Kidney epithelial cell (primary cell): ENCODE data around the gene ITPKB. TPM values are rescaled to one million over a fixed set of nuclear protein-coding genes. Genes with fewer than 3 reads are reported as not detected.
A peak's percentile ranks its signal among the peaks of the same experiment; 100 is the strongest.

Experiments
- DNase-seq: peaks from one replicate; pipeline ENCODE4 v3.0.0-alpha.2; 2010; ENCODE audit warnings: low read depth
- H3K27me3 ChIP-seq: 2 replicates; pipeline ENCODE4 v1.6.0; 2011; ENCODE audit warnings: low read length; ENCODE audit not compliant: control insufficient read depth, insufficient read depth
- H3K36me3 ChIP-seq: 2 replicates; pipeline ENCODE4 v1.5.1; 2011; ENCODE audit warnings: low read length; ENCODE audit not compliant: control insufficient read depth, insufficient read depth
- H3K4me3 ChIP-seq: 2 replicates; pipeline ENCODE4 v1.5.1; 2011; ENCODE audit warnings: low read depth, mild to moderate bottlenecking, control low read depth, low read length
- CTCF ChIP-seq: IDR thresholded peaks from 2 replicates; pipeline ENCODE4 v1.5.1; 2011; ENCODE audit warnings: mild to moderate bottlenecking, moderate library complexity, low read length, control low read depth, inconsistent platforms; ENCODE audit not compliant: insufficient read depth, poor library complexity, severe bottlenecking
- total RNA-seq: library from RNA; depleted of rRNA; stranded (reverse); fragments of >200 nt; gene quantifications from 2 replicates; pipeline ENCODE4 v1.2.3, GENCODE V29; 2015

Gene ITPKB
- total RNA-seq, 1 donor from 2014 or later, result 11.7 TPM

DNA sequence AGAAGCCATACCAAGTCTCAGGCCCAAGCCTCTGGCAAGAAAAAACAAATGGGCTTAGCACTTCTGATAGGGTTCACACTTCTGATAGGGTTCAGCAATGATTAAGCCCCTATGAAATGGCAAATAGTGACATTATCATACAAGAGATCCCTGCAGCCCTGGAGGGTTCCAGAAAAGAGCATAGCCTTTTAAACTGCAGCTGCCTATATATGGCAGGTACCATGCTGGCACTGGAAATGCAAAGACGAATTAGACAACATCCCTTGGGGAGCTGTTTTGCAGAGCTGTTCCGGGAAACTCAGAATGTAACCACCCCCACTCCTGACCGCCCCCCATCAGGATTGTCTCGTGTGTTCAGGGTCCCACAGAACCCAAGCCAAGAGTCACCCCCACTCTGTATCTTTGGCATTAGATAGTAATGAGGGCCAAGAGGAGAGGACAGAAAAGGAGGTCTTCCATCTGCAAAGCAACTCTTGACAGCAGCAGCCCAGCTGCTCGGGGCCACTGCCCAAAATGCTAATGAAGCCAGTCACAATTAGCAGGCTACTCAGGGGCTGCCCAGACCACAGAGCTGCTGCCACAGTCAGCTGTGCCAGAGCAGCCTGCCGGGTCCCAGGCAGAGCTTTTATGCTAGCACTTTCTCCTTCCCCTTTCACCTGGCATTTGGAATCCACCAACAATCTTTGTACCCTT, 50.9 kb downstream of the ITPKB start:
- DNase-seq, result no peak
- H3K27me3 ChIP-seq, result no peaks in the 10 kb centered on the region
- no peak overlapping the region for H3K4me3 ChIP-seq
- TF ChIP-seq CTCF, result no peak
- H3K36me3 ChIP-seq, result no peaks in the 10 kb centered on the region

DNA sequence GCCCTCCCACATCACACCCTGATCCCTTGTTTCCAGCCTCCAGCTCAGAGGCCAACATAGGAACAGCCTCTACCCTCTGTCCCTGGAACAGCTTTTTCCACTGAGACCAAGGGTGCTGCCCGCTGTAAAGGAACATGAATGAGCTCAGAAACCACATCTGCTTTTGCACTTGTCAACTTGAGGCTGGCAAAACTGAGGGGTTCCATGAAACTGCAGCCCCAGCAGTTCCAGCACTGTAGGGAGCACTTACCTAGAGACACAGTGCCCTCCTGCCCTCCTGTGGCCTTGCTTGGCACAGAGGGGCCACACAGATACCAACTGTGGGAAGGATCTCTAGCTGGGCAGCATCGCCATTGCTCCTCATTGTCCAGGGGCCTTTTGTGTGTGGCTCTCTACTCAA, 51.7 kb downstream of the ITPKB start:
- TF ChIP-seq CTCF, result peak; percentile 1
- no peaks in the 10 kb centered on the region for H3K36me3 ChIP-seq
- no peaks in the 10 kb centered on the region for H3K27me3 ChIP-seq
- no peak for DNase-seq
- no peak overlapping the region for H3K4me3 ChIP-seq

DNA sequence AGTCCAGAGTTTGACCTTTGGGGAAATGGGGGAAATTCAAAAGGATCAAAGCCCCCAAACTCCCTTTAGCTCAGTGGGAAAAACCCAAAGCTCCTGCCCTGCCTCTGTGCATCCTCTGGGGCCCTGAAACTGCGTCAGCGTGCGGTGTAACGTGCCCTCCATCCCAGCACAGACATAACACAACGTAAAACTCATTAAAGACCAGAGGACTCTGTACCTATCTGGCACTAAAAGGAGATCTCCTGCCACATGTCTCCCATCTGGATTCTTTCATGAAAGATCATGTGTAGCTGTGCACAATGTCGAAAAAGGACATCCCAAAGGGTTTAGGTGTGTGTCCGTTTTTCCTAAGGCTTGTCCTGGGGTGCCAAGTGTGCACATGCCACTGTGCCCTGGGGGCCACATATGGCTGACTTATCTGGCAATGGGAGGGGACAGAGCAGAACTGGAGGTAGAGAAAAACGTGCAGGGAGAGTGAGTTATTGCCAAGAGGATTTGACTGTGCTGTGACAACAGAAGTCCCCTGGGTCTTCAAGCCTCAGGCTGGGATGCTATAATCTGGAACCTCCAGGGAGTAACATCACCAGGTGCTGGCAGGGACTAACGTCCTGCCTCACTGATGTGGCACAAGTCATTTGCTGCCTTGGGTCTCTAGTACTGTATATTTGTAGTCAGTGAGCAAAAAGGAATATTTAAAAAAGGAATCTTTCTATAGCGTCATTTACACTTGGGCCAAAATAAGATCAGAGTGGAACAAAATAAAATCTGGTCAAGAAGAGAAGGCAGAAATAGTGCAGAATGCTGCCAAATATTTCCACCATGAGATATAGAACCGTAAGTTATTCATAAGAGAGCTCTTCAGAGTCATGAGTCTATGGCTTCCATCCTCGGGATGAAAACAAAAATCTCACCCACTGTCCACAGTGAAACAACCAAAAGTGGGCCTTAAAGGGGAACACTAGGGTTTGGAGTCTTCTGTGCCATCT, 52.3 kb downstream of the ITPKB start:
- no peak for DNase-seq
- TF ChIP-seq CTCF, result no peak
- H3K36me3 ChIP-seq, result no peaks in the 10 kb centered on the region
- no peaks in the 10 kb centered on the region for H3K27me3 ChIP-seq
- no peak overlapping the region for H3K4me3 ChIP-seq

DNA sequence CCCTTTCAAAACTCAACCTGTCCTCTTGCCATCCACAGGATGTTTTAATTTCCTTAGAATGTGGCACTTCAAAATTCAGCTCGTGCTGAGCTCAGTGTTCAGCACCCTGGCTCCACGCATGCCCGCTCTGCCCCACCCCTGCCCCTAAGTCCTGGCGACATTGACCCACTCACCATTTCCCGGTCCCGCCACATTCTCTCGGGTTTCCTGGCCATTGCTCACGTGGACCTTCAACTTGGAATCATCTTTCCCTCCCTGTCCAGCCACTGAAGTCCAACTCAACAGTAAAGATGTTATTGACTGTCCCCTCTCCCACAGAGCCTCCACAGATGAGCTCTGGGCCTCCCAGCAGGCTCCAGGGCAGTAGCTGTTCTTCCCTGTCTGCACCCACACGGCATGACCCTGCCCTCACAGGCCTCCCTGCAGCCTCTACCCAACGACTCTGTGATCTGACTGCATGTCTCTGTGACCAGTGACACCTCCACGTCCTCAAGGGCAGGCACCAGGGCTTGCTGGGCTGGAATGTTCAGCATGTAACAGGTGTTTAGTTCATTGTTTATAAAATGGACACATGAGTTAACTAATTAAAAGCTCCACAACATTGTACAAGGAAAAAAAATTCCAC, 53.8 kb downstream of the ITPKB start:
- no peak for TF ChIP-seq CTCF

DNA sequence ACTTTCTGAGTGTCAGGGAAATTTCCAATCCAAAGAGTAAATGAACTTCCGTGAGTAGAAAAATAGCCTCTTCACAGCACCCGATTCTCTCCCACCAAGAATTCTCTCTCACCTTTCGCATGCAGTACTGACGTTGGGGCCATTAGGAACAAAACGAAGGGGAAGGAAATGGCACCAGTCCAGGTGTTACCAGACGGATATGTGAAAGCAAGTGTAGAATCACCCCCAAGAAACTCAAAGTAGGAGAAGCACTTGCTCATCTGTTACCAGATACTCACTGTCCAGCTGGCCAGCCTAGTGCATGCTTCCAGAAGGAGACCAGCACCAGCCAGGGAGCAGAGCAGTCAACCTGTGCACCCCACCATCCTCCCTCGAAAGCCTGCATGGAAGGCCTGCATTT, 55.1 kb downstream of the ITPKB start:
- H3K4me3 ChIP-seq, result no peak overlapping the region
- H3K36me3 ChIP-seq, result no peaks in the 10 kb centered on the region
- no peak for TF ChIP-seq CTCF
- DNase-seq, result no peak
- no peaks in the 10 kb centered on the region for H3K27me3 ChIP-seq

More for the DNA sequence above, 53.8 kb downstream of the ITPKB start:
- Histone ChIP-seq H3K36me3 (no peaks in the 10 kb centered on the region), H3K4me3 (no peak overlapping the region), H3K27me3 (no peaks in the 10 kb centered on the region)
- DNase-seq, result no peak
